Hepatocyte (in vitro differentiated cells): Measurements from ENCODE around the gene CEP89. TPM values are rescaled to one million over a fixed set of nuclear protein-coding genes. Genes with fewer than 3 reads are reported as not detected.
"Not testable (repeated sequence)": the region's sequence is repeated elsewhere in the genome, so short reads cannot be mapped to it uniquely, and the experiment has no call there.

Experiments
- DNase-seq: peaks from one replicate; pipeline ENCODE4 v3.0.0-alpha.2; 2016; ENCODE audit warnings: low spot score
- H2AFZ ChIP-seq: fragments of 200-600 bp; sonication (generic); 2 replicates; pipeline ENCODE4 v1.6.0; 2016; ENCODE audit warnings: antibody characterized with exemption, mild to moderate bottlenecking
- H3K27ac ChIP-seq: fragments of 200-600 bp; sonication (generic); 2 replicates; pipeline ENCODE4 v1.5.1; 2016; ENCODE audit warnings: mild to moderate bottlenecking
- H3K27me3 ChIP-seq: fragments of 200-600 bp; sonication (generic); 2 replicates; pipeline ENCODE4 v1.6.1; 2016
- H3K36me3 ChIP-seq: fragments of 200-600 bp; sonication (generic); replicated peaks from 2 replicates; pipeline ENCODE4 v1.5.1; 2016; ENCODE audit warnings: low read depth; ENCODE audit not compliant: insufficient read depth
- H3K4me1 ChIP-seq: fragments of 200-600 bp; sonication (generic); 2 replicates; pipeline ENCODE4 v1.5.1; 2016; ENCODE audit warnings: mild to moderate bottlenecking, moderate library complexity; ENCODE audit not compliant: insufficient read depth
- H3K4me2 ChIP-seq: fragments of 200-600 bp; sonication (generic); 2 replicates; pipeline ENCODE4 v1.6.0; 2016
- H3K4me3 ChIP-seq: fragments of 200-600 bp; sonication (generic); 2 replicates; pipeline ENCODE4 v1.5.1; 2016; ENCODE audit warnings: mild to moderate bottlenecking
- H3K79me2 ChIP-seq: fragments of 200-600 bp; sonication (generic); 2 replicates; pipeline ENCODE4 v1.6.0; 2017; ENCODE audit warnings: mild to moderate bottlenecking
- H3K9me2 ChIP-seq: fragments of 200-600 bp; sonication (generic); replicated peaks from 2 replicates; pipeline ENCODE4 v1.6.0; 2017; ENCODE audit warnings: mild to moderate bottlenecking; ENCODE audit not compliant: insufficient read depth
- H3K9me3 ChIP-seq: fragments of 200-600 bp; sonication (generic); 2 replicates; pipeline ENCODE4 v1.5.1; 2016; ENCODE audit warnings: low read depth, mild to moderate bottlenecking
- H4K20me1 ChIP-seq: fragments of 200-600 bp; sonication (generic); 2 replicates; pipeline ENCODE4 v1.6.0; 2016; ENCODE audit warnings: mild to moderate bottlenecking; ENCODE audit not compliant: insufficient read depth, poor library complexity, severe bottlenecking
- EZH2 ChIP-seq: fragments of 200-600 bp; sonication (generic); IDR thresholded peaks from 2 replicates; pipeline ENCODE4 v1.6.1; 2016; ENCODE audit warnings: antibody characterized with exemption, mild to moderate bottlenecking, borderline replicate concordance
- EZH2phosphoT487 ChIP-seq: fragments of 200-600 bp; sonication (generic); IDR thresholded peaks from one replicate; pipeline ENCODE4 v1.6.1; 2018; ENCODE audit warnings: antibody characterized with exemption, mild to moderate bottlenecking, low read depth, moderate library complexity; ENCODE audit not compliant: unreplicated experiment, severe bottlenecking
- WGBS: methylation state at CpG from one replicate; pipeline ENCODE4 v1.1.6; 2016; ENCODE audit warnings: low lambda C conversion rate; ENCODE audit errors: missing lambda C conversion rate; 5-methylcytosine and 5-hydroxymethylcytosine counted together
- polyA plus RNA-seq: library from polyadenylated mRNA; unstranded; fragments of >200 nt; fragmentation: Nextera tagmentation; extraction: Ambion mirVana; gene quantifications from 2 replicates; pipeline ENCODE4 v1.2.1, GENCODE V29; 2016
- total RNA-seq: library from RNA; depleted of rRNA; stranded (reverse); fragments of >200 nt; gene quantifications from 2 replicates; pipeline ENCODE4 v1.2.3, GENCODE V29; 2014
- TF ChIP-seq, protein P1 (sequence below): fragments of 200-600 bp; sonication (generic); IDR thresholded peaks from 2 replicates; pipeline ENCODE4 v1.5.1; 2016; ENCODE audit warnings: antibody characterized with exemption, mild to moderate bottlenecking; ENCODE audit not compliant: poor library complexity

CEP89 gene
- total and polyA plus RNA-seq, 2 experiments from 2014 or later, result 12.1 to 16.4 TPM

DNA sequence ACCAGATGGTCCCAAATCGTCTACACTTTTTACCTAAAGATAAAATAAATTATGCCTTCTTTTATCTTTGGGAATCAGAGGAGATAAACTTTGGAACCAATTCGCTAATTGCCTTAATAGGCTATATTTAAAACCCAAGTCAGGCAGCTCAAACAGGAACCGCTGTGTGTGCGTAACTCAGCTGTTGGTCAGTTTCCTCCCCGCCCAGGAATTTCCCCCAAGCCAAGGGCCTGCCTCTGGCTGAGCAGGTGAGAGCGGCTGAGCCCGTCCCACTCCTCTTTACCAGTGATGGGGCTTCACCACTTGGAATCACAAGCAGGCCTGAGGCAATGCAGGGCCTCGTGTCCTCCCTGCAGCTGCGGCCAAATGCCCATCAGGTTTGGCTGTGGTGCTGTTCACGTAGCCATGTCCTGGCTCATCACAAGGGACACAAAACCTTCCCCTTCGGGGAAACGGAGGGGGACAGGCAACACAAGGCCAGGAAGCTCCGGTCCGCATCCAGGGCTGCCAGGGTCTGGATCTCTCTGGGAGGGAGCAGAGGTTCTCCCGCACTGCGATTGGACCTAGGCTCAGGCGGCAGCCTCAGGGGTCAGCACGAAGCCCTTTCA, 101.7 kb downstream of the CEP89 start:
- H3K4me1 ChIP-seq, result peaks cover 6% of the 10 kb centered on the region
- peak overlapping the region; percentile 34 for H3K4me2 ChIP-seq
- 67% methylated on average over 18 of the region's 18 CpGs for WGBS
- no peaks in the 10 kb centered on the region for H3K27me3 ChIP-seq
- DNase-seq, result peak; percentile 70
- no peaks in the 10 kb centered on the region for H3K36me3 ChIP-seq
- H3K4me3 ChIP-seq, result no peak overlapping the region
- H3K9me2 ChIP-seq, result no peaks in the 10 kb centered on the region
- TF ChIP-seq, protein P1, sequence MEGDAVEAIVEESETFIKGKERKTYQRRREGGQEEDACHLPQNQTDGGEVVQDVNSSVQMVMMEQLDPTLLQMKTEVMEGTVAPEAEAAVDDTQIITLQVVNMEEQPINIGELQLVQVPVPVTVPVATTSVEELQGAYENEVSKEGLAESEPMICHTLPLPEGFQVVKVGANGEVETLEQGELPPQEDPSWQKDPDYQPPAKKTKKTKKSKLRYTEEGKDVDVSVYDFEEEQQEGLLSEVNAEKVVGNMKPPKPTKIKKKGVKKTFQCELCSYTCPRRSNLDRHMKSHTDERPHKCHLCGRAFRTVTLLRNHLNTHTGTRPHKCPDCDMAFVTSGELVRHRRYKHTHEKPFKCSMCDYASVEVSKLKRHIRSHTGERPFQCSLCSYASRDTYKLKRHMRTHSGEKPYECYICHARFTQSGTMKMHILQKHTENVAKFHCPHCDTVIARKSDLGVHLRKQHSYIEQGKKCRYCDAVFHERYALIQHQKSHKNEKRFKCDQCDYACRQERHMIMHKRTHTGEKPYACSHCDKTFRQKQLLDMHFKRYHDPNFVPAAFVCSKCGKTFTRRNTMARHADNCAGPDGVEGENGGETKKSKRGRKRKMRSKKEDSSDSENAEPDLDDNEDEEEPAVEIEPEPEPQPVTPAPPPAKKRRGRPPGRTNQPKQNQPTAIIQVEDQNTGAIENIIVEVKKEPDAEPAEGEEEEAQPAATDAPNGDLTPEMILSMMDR, result no peak
- TF ChIP-seq EZH2phosphoT487, result no peak
- no peak for TF ChIP-seq EZH2
- H3K79me2 ChIP-seq, result no peaks in the 10 kb centered on the region
- no peak overlapping the region for H2AFZ ChIP-seq
- H3K9me3 ChIP-seq, result no peaks in the 10 kb centered on the region
- no peaks in the 10 kb centered on the region for H4K20me1 ChIP-seq
- H3K27ac ChIP-seq, result peak overlapping the region; percentile 93

DNA sequence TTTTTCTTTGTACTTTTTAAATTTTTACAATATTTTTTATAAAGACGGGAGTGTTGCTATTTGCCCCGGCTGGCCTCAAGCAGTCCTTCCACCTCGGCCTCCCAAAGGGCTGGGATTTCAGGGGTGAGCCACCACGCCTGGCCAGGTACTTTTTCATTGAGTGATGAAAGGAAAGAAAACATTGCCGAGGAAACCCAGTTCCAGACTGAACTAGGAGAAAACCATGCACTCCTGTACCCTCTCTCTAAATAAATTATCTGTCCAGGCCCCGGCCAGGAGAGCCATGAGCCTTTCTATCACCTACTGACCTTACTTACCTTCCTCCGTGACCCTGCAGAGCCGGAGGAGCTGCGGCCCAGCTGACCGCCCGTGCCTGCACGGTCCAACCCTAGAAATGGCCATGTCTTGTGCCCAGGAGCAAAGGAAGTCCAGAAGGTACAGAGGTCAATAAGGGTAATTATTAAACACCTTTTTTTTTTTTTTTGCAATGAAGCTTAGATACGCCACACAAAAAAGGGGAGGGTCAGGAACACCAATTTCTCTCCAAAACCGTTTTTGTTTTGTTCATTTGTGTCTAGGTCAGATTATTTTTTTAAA, 102.3 kb downstream of the CEP89 start, which contains the start of gene SLC7A9:
Gene SLC7A9 (minus strand): TSS at position 399 of the 597 bp plus-strand sequence. CDS start 1,233 bp downstream, outside the sequence.
- H4K20me1 ChIP-seq, result no peaks in the 10 kb centered on the region
- DNase-seq, result no peak
- H3K79me2 ChIP-seq, result no peaks in the 10 kb centered on the region
- no peaks in the 10 kb centered on the region for H3K36me3 ChIP-seq
- peak within 1 kb of the TSS; percentile 93 for H3K27ac ChIP-seq
- TF ChIP-seq EZH2phosphoT487, result no peak
- TF ChIP-seq, protein P1, result no peak
- TF ChIP-seq EZH2, result no peak
- no peak within 1 kb of the TSS for H3K4me3 ChIP-seq
- no peak within 1 kb of the TSS for H2AFZ ChIP-seq
- H3K4me1 ChIP-seq, result peaks cover 6% of the 10 kb centered on the region
- H3K9me3 ChIP-seq, result no peaks in the 10 kb centered on the region
- H3K27me3 ChIP-seq, result no peaks in the 10 kb centered on the region
- H3K4me2 ChIP-seq, result peak within 1 kb of the TSS; percentile 34
- WGBS, result 66% methylated on average over 14 of the region's 14 CpGs
- no peaks in the 10 kb centered on the region for H3K9me2 ChIP-seq

DNA sequence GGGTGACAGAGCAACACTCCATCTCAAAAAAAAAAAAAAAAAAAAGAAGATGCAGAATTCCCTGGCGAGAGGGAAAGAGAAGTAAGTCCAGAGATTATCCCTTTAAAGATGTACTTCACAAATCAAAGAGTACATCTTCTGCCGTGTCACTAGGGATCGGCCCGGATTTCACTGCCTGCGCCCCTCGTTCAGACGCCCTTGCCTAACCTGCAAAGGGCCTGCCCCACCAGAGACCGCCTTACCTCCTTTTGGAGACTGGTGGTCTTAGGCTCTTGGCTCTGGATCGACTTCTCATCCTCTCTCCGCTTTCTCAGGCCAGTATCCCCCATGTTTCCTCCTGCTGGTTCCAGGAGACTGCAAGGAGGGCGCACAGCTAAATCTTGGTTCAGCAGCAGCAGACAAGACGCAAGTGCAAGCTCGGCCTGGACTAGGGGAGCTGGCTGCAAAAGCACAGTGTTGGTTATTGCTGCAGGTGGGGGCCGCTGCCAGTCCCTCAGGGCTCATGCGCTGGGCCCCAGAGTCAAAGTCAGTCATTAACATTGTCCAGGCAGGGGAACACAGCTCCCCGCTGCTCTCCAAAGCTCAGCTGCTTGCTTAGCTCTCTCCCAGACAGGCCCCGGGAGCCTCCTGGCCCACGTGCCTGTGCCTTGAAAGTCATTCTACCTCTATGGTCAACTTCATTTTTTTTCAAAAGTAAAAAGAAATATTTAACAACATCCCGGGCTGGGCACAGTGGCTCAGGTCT, 103.4 kb downstream of the CEP89 start:
- H2AFZ ChIP-seq, result no peak overlapping the region

DNA sequence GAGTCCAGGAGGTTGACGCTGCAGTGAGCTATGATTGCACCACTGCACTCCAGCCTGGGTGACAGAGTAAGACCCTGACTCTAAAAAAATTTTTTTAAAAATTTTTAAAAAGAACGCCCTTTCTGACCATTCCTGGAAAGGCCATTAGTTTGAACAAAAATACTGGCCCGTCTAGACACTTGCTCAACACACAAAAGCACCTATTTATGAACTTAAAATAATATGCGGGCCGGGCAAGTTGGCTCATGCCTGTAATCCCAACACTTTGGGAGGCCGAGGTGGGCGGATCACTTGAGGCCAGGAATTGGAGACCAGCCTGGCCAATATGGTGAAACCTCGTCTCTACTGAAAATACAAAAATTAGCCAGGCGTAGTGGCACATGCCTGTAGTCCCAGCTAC, 104.3 kb downstream of the CEP89 start:
- H3K36me3 ChIP-seq, H3K9me2 ChIP-seq, H3K4me3 ChIP-seq, H3K79me2 ChIP-seq, H3K9me3 ChIP-seq, H3K4me1 ChIP-seq, DNase-seq, H4K20me1 ChIP-seq, H3K27me3 ChIP-seq, H3K4me2 ChIP-seq, H2AFZ ChIP-seq, H3K27ac ChIP-seq: not testable (repeated sequence)
- WGBS, result 97% methylated on average over 9 of the region's 9 CpGs

More for the DNA sequence above, 103.4 kb downstream of the CEP89 start:
- Histone ChIP-seq H3K9me2 (no peaks in the 10 kb centered on the region), H3K79me2 (no peaks in the 10 kb centered on the region), H3K27me3 (no peaks in the 10 kb centered on the region), H3K36me3 (no peaks in the 10 kb centered on the region), H3K4me3 (no peak overlapping the region), H3K9me3 (no peaks in the 10 kb centered on the region), H3K27ac (peak overlapping the region; percentile 34), H3K4me2 (peak overlapping the region; percentile 34), H3K4me1 (peaks cover 6% of the 10 kb centered on the region), H4K20me1 (no peaks in the 10 kb centered on the region)
- TF ChIP-seq, protein P1, result no peak
- TF ChIP-seq EZH2, result no peak
- TF ChIP-seq EZH2phosphoT487, result no peak
- 86% methylated on average over 19 of the region's 19 CpGs for WGBS
- no peak for DNase-seq
